SK-N-SH treated with all-trans-retinoic acid at 6 μM for 48 hours (cell line): ENCODE data around the gene LRRC4.

Source experiments
- ATAC-seq: fragments of 200-7000 bp; cut with Tn5 transposase; 3 replicates; pipeline ENCODE4 v1.9.1; 2020; ENCODE audit warnings: mild to moderate bottlenecking, moderate library complexity
- ARNTL ChIP-seq: fragments of 450-650 bp; formaldehyde crosslinking; IDR thresholded peaks from 2 replicates; pipeline ENCODE4 v1.5.0; 2020; ENCODE audit warnings: low read depth, mild to moderate bottlenecking, moderate library complexity, borderline replicate concordance
- BACH2 ChIP-seq: fragments of 250-450 bp; sonication (Bioruptor Pico); IDR thresholded peaks from 2 replicates; pipeline ENCODE4 v1.9.0; 2021; ENCODE audit warnings: mild to moderate bottlenecking, borderline replicate concordance
- CSDC2 ChIP-seq: fragments of 250-450 bp; sonication (Bioruptor Pico); IDR thresholded peaks from 2 replicates; pipeline ENCODE4 v1.5.0; 2020; ENCODE audit warnings: mild to moderate bottlenecking, moderate library complexity
- ESRRG ChIP-seq: fragments of 250-450 bp; sonication (Bioruptor Pico); IDR thresholded peaks from 2 replicates; pipeline ENCODE4 v1.6.1; 2021; ENCODE audit warnings: mild to moderate bottlenecking
- GLIS3 ChIP-seq: fragments of 250-450 bp; sonication (Bioruptor Pico); IDR thresholded peaks from 2 replicates; pipeline ENCODE4 v1.5.0; 2020; ENCODE audit warnings: mild to moderate bottlenecking, moderate library complexity
- ISL1 ChIP-seq: fragments of 250-450 bp; sonication (Bioruptor Pico); IDR thresholded peaks from 2 replicates; pipeline ENCODE4 v2.1.2; 2022; ENCODE audit warnings: mild to moderate bottlenecking, moderate library complexity
- OSR1 ChIP-seq: fragments of 250-450 bp; sonication (Bioruptor Pico); IDR thresholded peaks from 2 replicates; pipeline ENCODE4 v1.8.0; 2022; ENCODE audit warnings: moderate library complexity, mild to moderate bottlenecking, inconsistent platforms
- PPARA ChIP-seq: fragments of 250-450 bp; sonication (Bioruptor Pico); IDR thresholded peaks from 2 replicates; pipeline ENCODE4 v1.5.0; 2020; ENCODE audit warnings: mild to moderate bottlenecking, borderline replicate concordance
- RARB ChIP-seq: fragments of 250-450 bp; sonication (Bioruptor Pico); IDR thresholded peaks from 2 replicates; pipeline ENCODE4 v1.8.0; 2021; ENCODE audit warnings: mild to moderate bottlenecking, moderate library complexity
- SNAI2 ChIP-seq: fragments of 250-450 bp; sonication (Bioruptor Pico); IDR thresholded peaks from 2 replicates; pipeline ENCODE4 v1.5.0; 2020; ENCODE audit warnings: mild to moderate bottlenecking, moderate library complexity
- TCF4 ChIP-seq: fragments of 250-450 bp; sonication (Bioruptor Pico); IDR thresholded peaks from 2 replicates; pipeline ENCODE4 v1.8.0; 2021; ENCODE audit warnings: mild to moderate bottlenecking, moderate library complexity, borderline replicate concordance
- TOX ChIP-seq: fragments of 250-450 bp; sonication (Bioruptor Pico); IDR thresholded peaks from 2 replicates; pipeline ENCODE4 v1.8.0; 2021; ENCODE audit warnings: mild to moderate bottlenecking, moderate library complexity, borderline replicate concordance
- ZC3H10 ChIP-seq: fragments of 250-450 bp; sonication (Bioruptor Pico); IDR thresholded peaks from 2 replicates; pipeline ENCODE4 v1.5.1; 2021; ENCODE audit warnings: mild to moderate bottlenecking, moderate library complexity
- ZFP3 ChIP-seq: fragments of 250-450 bp; sonication (Bioruptor Pico); IDR thresholded peaks from 2 replicates; pipeline ENCODE4 v1.5.0; 2020; ENCODE audit warnings: mild to moderate bottlenecking, moderate library complexity
- ZFP30 ChIP-seq: fragments of 450-650 bp; formaldehyde crosslinking; IDR thresholded peaks from 2 replicates; pipeline ENCODE4 v1.5.0; 2022; ENCODE audit warnings: mild to moderate bottlenecking, moderate library complexity
- ZNF565 ChIP-seq: fragments of 450-650 bp; formaldehyde crosslinking; conservative IDR thresholded peaks from 2 replicates; pipeline ENCODE4 v1.5.0; 2020; ENCODE audit warnings: low read depth, mild to moderate bottlenecking, moderate library complexity
- ZNF70 ChIP-seq: fragments of 450-650 bp; formaldehyde crosslinking; IDR thresholded peaks from 2 replicates; pipeline ENCODE4 v1.5.0; 2020; ENCODE audit warnings: mild to moderate bottlenecking, moderate library complexity
- ZNF8 ChIP-seq: fragments of 450-650 bp; formaldehyde crosslinking; IDR thresholded peaks from 2 replicates; pipeline ENCODE4 v1.5.0; 2020; ENCODE audit warnings: mild to moderate bottlenecking, moderate library complexity
- TF ChIP-seq, protein P1 (sequence below): fragments of 250-450 bp; sonication (Bioruptor Pico); IDR thresholded peaks from 2 replicates; pipeline ENCODE4 v1.5.0; 2020; ENCODE audit warnings: mild to moderate bottlenecking, moderate library complexity
- TF ChIP-seq, protein P2 (sequence below): fragments of 250-450 bp; sonication (Bioruptor Pico); IDR thresholded peaks from 2 replicates; pipeline ENCODE4 v1.8.0; 2021; ENCODE audit warnings: low read depth, mild to moderate bottlenecking, moderate library complexity, borderline replicate concordance
- TF ChIP-seq, protein P3 (sequence below): fragments of 250-450 bp; sonication (Bioruptor Pico); IDR thresholded peaks from 2 replicates; pipeline ENCODE4 v1.5.1; 2020; ENCODE audit warnings: low read depth, mild to moderate bottlenecking, moderate library complexity
- TF ChIP-seq, protein P4 (sequence below): fragments of 250-450 bp; sonication (Bioruptor Pico); IDR thresholded peaks from 2 replicates; pipeline ENCODE4 v1.5.1; 2021; ENCODE audit warnings: mild to moderate bottlenecking, moderate library complexity
- TF ChIP-seq, protein P5 (sequence below): fragments of 250-450 bp; sonication (Bioruptor Pico); IDR thresholded peaks from 2 replicates; pipeline ENCODE4 v1.8.0; 2020; ENCODE audit warnings: mild to moderate bottlenecking, moderate library complexity, borderline replicate concordance

LRRC4 gene

DNA sequence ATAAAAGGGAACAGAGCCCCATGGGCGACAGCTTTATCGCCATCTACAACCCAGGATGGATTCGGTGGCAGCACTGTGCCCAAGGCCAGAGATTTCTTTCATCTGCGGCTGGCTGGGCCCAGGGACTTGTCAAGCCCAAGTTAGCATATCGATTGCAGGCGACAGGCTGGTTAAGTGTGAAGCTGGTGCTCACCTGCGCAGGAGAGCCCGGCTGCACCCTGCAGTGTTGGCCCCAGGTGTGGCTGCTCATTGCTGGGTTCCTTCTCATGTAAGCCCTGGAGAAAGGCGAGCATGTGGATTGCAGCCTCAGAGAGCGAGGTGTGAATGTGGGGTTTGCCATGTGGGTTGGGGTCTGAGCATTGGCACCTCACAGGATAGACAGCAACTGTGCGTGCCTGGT, 40.6 kb upstream of the LRRC4 start:
- TF ChIP-seq GLIS3 (CRISPR knock-in tag) (no peak), OSR1 (CRISPR knock-in tag) (no peak), ZFP3 (CRISPR knock-in tag) (no peak), ISL1 (CRISPR knock-in tag) (no peak), RARB (no peak), ZNF8 (CRISPR knock-in tag) (no peak), ESRRG (CRISPR knock-in tag) (no peak), TCF4 (CRISPR knock-in tag) (no peak), ZNF70 (CRISPR knock-in tag) (no peak), TOX (CRISPR knock-in tag) (no peak), SNAI2 (CRISPR knock-in tag) (no peak), ZNF565 (CRISPR knock-in tag) (no peak), ARNTL (no peak), BACH2 (CRISPR knock-in tag) (no peak), PPARA (no peak), ZC3H10 (CRISPR knock-in tag) (no peak)
- TF ChIP-seq, protein P1, sequence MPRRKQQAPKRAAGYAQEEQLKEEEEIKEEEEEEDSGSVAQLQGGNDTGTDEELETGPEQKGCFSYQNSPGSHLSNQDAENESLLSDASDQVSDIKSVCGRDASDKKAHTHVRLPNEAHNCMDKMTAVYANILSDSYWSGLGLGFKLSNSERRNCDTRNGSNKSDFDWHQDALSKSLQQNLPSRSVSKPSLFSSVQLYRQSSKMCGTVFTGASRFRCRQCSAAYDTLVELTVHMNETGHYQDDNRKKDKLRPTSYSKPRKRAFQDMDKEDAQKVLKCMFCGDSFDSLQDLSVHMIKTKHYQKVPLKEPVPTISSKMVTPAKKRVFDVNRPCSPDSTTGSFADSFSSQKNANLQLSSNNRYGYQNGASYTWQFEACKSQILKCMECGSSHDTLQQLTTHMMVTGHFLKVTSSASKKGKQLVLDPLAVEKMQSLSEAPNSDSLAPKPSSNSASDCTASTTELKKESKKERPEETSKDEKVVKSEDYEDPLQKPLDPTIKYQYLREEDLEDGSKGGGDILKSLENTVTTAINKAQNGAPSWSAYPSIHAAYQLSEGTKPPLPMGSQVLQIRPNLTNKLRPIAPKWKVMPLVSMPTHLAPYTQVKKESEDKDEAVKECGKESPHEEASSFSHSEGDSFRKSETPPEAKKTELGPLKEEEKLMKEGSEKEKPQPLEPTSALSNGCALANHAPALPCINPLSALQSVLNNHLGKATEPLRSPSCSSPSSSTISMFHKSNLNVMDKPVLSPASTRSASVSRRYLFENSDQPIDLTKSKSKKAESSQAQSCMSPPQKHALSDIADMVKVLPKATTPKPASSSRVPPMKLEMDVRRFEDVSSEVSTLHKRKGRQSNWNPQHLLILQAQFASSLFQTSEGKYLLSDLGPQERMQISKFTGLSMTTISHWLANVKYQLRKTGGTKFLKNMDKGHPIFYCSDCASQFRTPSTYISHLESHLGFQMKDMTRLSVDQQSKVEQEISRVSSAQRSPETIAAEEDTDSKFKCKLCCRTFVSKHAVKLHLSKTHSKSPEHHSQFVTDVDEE (CRISPR knock-in tag), result no peak
- TF ChIP-seq, protein P2, sequence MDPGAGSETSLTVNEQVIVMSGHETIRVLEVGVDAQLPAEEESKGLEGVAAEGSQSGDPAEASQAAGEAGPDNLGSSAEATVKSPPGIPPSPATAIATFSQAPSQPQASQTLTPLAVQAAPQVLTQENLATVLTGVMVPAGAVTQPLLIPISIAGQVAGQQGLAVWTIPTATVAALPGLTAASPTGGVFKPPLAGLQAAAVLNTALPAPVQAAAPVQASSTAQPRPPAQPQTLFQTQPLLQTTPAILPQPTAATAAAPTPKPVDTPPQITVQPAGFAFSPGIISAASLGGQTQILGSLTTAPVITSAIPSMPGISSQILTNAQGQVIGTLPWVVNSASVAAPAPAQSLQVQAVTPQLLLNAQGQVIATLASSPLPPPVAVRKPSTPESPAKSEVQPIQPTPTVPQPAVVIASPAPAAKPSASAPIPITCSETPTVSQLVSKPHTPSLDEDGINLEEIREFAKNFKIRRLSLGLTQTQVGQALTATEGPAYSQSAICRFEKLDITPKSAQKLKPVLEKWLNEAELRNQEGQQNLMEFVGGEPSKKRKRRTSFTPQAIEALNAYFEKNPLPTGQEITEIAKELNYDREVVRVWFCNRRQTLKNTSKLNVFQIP, result no peak
- TF ChIP-seq, protein P3, sequence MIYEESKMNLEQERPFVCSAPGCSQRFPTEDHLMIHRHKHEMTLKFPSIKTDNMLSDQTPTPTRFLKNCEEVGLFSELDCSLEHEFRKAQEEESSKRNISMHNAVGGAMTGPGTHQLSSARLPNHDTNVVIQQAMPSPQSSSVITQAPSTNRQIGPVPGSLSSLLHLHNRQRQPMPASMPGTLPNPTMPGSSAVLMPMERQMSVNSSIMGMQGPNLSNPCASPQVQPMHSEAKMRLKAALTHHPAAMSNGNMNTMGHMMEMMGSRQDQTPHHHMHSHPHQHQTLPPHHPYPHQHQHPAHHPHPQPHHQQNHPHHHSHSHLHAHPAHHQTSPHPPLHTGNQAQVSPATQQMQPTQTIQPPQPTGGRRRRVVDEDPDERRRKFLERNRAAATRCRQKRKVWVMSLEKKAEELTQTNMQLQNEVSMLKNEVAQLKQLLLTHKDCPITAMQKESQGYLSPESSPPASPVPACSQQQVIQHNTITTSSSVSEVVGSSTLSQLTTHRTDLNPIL (CRISPR knock-in tag), result no peak
- no peak for ATAC-seq

DNA sequence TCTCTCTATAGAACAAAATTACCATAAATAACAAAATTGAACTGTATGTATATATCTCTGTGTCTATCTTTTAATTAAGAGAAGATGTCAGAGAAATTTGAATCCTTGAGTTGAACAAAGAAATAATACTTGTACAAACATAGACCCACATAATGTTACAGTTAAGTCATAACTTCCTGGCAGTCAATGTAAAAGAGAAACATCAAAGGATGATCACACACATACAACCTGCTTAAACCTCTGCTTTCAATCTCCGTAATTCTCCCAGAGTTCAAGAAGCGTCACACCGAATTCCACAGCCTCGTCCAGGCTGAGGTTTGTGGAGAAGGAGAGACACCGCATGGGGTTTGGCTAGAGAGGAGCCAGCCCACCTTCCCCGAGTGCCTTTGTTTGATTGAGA, 40.1 kb upstream of the LRRC4 start:
- TF ChIP-seq, protein P4, sequence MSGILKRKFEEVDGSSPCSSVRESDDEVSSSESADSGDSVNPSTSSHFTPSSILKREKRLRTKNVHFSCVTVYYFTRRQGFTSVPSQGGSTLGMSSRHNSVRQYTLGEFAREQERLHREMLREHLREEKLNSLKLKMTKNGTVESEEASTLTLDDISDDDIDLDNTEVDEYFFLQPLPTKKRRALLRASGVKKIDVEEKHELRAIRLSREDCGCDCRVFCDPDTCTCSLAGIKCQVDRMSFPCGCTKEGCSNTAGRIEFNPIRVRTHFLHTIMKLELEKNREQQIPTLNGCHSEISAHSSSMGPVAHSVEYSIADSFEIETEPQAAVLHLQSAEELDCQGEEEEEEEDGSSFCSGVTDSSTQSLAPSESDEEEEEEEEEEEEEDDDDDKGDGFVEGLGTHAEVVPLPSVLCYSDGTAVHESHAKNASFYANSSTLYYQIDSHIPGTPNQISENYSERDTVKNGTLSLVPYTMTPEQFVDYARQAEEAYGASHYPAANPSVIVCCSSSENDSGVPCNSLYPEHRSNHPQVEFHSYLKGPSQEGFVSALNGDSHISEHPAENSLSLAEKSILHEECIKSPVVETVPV (CRISPR knock-in tag), result no peak
- TF ChIP-seq, protein P5, sequence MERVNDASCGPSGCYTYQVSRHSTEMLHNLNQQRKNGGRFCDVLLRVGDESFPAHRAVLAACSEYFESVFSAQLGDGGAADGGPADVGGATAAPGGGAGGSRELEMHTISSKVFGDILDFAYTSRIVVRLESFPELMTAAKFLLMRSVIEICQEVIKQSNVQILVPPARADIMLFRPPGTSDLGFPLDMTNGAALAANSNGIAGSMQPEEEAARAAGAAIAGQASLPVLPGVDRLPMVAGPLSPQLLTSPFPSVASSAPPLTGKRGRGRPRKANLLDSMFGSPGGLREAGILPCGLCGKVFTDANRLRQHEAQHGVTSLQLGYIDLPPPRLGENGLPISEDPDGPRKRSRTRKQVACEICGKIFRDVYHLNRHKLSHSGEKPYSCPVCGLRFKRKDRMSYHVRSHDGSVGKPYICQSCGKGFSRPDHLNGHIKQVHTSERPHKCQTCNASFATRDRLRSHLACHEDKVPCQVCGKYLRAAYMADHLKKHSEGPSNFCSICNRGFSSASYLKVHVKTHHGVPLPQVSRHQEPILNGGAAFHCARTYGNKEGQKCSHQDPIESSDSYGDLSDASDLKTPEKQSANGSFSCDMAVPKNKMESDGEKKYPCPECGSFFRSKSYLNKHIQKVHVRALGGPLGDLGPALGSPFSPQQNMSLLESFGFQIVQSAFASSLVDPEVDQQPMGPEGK (CRISPR knock-in tag), result no peak
- TF ChIP-seq PPARA (no peak), ARNTL (no peak), ESRRG (CRISPR knock-in tag) (no peak), ZFP3 (CRISPR knock-in tag) (no peak), BACH2 (CRISPR knock-in tag) (no peak)
- ATAC-seq, result no peak

DNA sequence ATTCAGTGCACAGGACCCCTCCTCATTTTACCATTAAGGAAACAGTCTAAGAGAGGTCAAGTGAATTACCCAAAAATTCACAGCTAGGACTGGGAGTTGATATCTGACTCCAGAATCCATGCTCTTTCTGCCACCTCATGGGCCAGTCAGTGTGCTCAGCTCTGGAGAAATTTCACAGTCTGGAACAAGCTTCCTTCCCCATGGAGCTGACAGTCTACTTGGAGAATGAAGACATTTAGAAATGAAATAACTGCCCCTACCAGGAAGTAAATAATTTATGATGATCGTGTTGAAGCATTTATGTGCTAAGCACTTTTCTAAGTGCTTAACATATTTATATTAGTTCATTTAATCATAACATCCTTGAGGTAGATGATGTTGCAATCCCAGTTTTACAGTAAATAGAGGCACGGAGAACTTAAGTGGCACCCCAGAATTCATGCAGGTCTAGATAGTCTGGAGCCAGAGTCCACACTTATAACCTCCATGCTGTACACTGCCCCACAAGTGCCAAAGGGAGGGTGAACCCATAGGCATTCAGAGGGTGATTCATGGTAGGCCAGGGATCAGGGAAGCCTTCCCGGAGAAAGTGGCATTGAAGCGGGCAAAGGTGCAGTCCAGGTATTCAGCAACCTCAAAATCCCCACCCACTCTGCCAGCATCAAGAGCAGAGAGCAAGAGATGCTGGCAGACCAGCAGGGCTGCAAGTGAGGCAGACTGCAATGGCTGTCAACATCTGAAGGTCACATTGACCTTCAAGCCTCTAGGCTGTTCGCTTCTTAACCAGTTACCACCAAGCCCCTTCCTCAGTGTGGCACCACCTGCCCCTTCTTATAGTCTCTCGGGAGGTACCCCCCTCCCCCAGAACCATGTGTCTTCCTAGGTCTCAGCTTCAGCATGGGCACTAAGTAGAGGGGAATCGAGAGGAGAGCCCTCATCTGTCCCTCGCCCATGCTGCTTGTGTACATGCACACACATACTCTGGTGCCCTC, 38.4 kb upstream of the LRRC4 start:
- ATAC-seq, result no peak
- TF ChIP-seq, protein P4 (CRISPR knock-in tag), result no peak
- TF ChIP-seq, protein P2, result no peak
- TF ChIP-seq CSDC2 (CRISPR knock-in tag) (no peak), ZFP3 (CRISPR knock-in tag) (no peak), ZFP30 (CRISPR knock-in tag) (no peak), SNAI2 (CRISPR knock-in tag) (no peak), ARNTL (no peak), BACH2 (CRISPR knock-in tag) (no peak), ZNF565 (CRISPR knock-in tag) (no peak), GLIS3 (CRISPR knock-in tag) (no peak), PPARA (no peak), ZNF70 (CRISPR knock-in tag) (no peak)
